KMS-11 (cell line): ENCODE data around the gene THOC7.

ENCODE experiments used
- H2AFZ ChIP-seq: fragments of 200-600 bp; sonication (generic); 2 replicates; pipeline ENCODE4 v1.6.1; 2016; ENCODE audit warnings: antibody characterized with exemption, mixed run types, low read depth
- H3K27ac ChIP-seq: fragments of 200-600 bp; sonication (generic); 2 replicates; pipeline ENCODE4 v1.6.1; 2016; ENCODE audit warnings: mild to moderate bottlenecking, mixed run types
- H3K27me3 ChIP-seq: fragments of 200-600 bp; sonication (generic); 2 replicates; pipeline ENCODE4 v1.6.1; 2017; ENCODE audit warnings: mild to moderate bottlenecking, low read depth, mixed run types, moderate library complexity; ENCODE audit not compliant: insufficient read depth
- H3K36me3 ChIP-seq: fragments of 200-600 bp; sonication (generic); 2 replicates; pipeline ENCODE4 v1.6.1; 2017; ENCODE audit warnings: mild to moderate bottlenecking, mixed run types; ENCODE audit not compliant: insufficient read depth
- H3K4me1 ChIP-seq: fragments of 200-600 bp; sonication (generic); 2 replicates; pipeline ENCODE4 v1.6.1; 2016; ENCODE audit warnings: mild to moderate bottlenecking, low read depth, mixed run types; ENCODE audit not compliant: poor library complexity, severe bottlenecking
- H3K4me2 ChIP-seq: fragments of 200-600 bp; sonication (generic); 2 replicates; pipeline ENCODE4 v1.7.0; 2016; ENCODE audit warnings: mild to moderate bottlenecking, mixed run types
- H3K4me3 ChIP-seq: fragments of 200-600 bp; sonication (generic); IDR thresholded peaks from 2 replicates; pipeline ENCODE4 v1.6.1; 2017; ENCODE audit warnings: low read depth, low read length, mixed read lengths; ENCODE audit not compliant: insufficient read depth
- H3K79me2 ChIP-seq: fragments of 200-600 bp; sonication (generic); 2 replicates; pipeline ENCODE4 v1.6.1; 2016; ENCODE audit warnings: low read depth, mixed run types; ENCODE audit not compliant: insufficient read depth
- H3K9ac ChIP-seq: fragments of 200-600 bp; sonication (generic); 2 replicates; pipeline ENCODE4 v1.6.1; 2016; ENCODE audit warnings: mild to moderate bottlenecking, mixed run types
- H4K20me1 ChIP-seq: fragments of 200-600 bp; sonication (generic); 2 replicates; pipeline ENCODE4 v1.6.1; 2016; ENCODE audit warnings: mild to moderate bottlenecking, mixed run types; ENCODE audit not compliant: insufficient read depth
- TF ChIP-seq, protein P1 (sequence below): fragments of 200-600 bp; sonication (generic); conservative IDR thresholded peaks from 2 replicates; pipeline ENCODE4 v1.6.1; 2017; ENCODE audit warnings: low read depth, mild to moderate bottlenecking, antibody characterized with exemption, low read length, moderate library complexity, mixed read lengths

Gene THOC7

DNA sequence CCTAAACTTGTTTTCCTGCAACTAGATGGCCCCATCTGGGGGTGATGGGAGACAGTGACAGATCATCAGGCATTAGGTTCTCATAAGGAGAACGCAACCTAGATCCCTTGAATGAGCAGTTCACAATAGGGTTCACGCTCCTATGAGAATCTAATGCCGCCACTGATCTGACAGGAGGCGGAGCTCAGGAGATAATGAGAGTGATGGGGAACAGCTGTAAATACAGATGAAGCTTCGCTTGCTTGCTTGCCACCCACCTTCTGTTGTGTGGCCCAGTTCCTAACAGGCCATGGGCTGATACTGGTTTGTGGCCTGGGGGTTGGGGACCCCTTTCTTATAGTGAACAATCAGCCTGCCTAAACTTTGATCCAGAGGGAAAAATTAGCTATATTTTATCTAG is 59.7 kb downstream of the THOC7 start:
- TF ChIP-seq, protein P1, sequence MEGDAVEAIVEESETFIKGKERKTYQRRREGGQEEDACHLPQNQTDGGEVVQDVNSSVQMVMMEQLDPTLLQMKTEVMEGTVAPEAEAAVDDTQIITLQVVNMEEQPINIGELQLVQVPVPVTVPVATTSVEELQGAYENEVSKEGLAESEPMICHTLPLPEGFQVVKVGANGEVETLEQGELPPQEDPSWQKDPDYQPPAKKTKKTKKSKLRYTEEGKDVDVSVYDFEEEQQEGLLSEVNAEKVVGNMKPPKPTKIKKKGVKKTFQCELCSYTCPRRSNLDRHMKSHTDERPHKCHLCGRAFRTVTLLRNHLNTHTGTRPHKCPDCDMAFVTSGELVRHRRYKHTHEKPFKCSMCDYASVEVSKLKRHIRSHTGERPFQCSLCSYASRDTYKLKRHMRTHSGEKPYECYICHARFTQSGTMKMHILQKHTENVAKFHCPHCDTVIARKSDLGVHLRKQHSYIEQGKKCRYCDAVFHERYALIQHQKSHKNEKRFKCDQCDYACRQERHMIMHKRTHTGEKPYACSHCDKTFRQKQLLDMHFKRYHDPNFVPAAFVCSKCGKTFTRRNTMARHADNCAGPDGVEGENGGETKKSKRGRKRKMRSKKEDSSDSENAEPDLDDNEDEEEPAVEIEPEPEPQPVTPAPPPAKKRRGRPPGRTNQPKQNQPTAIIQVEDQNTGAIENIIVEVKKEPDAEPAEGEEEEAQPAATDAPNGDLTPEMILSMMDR = no peak
- H3K79me2 ChIP-seq = no peaks in the 10 kb centered on the region
- H2AFZ ChIP-seq = no peak overlapping the region
- H3K4me1 ChIP-seq = no peaks in the 10 kb centered on the region
- no peaks in the 10 kb centered on the region for H3K27me3 ChIP-seq
- no peak overlapping the region for H3K4me2 ChIP-seq
- no peak overlapping the region for H3K9ac ChIP-seq
- H4K20me1 ChIP-seq = no peaks in the 10 kb centered on the region
- H3K36me3 ChIP-seq = no peaks in the 10 kb centered on the region
- H3K4me3 ChIP-seq = no peak overlapping the region
- H3K27ac ChIP-seq = no peak overlapping the region

DNA sequence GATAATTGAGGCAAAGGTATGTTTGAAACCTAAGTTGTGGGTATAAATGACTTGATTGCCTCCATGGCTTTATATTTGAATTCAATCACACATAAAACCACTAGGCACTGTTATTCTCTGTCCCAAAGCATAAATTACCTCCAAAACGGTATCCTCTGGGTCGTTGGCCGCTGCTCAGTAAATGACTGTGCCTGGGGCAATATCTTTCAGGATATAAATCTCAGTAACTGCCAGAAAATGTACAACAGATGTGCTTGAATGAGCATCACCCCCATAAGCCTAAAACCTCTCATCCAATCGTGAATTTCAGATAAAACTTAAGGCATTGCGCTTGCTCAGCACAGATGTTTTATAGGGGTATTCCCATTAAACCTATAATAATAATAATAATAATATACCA is 63.5 kb downstream of the THOC7 start:
- TF ChIP-seq, protein P1 = no peak
- Histone ChIP-seq H4K20me1 (no peaks in the 10 kb centered on the region), H3K27ac (no peak overlapping the region), H3K79me2 (no peaks in the 10 kb centered on the region), H3K4me3 (no peak overlapping the region), H3K4me1 (no peaks in the 10 kb centered on the region), H3K27me3 (no peaks in the 10 kb centered on the region), H2AFZ (no peak overlapping the region), H3K4me2 (no peak overlapping the region), H3K36me3 (no peaks in the 10 kb centered on the region), H3K9ac (no peak overlapping the region)

DNA sequence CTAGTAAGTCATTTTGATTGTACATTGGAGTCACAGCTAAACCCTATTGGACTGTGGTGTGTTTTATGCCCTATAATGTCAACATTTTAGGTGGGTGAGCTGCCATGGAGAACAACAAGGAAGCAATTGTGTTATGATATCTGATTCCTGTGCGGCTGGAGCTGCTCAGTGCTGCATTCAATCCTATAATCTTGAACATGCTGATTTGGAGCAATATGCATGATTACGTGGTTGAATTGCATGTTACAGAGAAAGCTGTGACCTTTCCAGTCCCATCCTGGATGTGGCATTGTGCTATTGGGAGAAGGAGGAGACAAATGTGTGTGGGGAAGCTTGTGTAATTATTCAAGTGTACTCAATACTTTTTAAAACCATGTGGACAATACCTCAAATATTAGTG is 64.7 kb downstream of the THOC7 start:
- no peak overlapping the region for H2AFZ ChIP-seq
- H3K27ac ChIP-seq = no peak overlapping the region
- TF ChIP-seq, protein P1 = no peak
- H3K36me3 ChIP-seq = no peaks in the 10 kb centered on the region
- no peak overlapping the region for H3K4me2 ChIP-seq
- no peak overlapping the region for H3K9ac ChIP-seq
- no peaks in the 10 kb centered on the region for H3K27me3 ChIP-seq
- no peaks in the 10 kb centered on the region for H3K79me2 ChIP-seq
- H3K4me3 ChIP-seq = no peak overlapping the region
- H4K20me1 ChIP-seq = no peaks in the 10 kb centered on the region
- no peaks in the 10 kb centered on the region for H3K4me1 ChIP-seq

DNA sequence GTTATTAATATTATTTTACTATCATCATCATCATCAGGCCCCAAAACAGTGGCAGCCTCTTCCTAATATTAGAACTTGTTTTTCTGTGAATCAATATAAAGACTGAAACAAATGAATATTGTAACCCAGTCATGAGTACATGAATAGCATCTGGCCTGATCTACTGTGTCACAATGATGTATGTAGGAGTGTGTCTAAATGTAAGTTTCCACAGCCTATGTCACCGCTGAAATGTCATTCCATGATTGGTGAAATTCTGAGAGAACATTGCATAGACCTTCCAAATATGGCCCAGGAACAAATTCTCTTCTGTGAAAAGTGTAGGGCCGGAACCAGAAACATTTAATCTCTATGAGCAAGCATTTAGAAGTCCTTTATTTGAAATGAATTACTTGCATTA is 65.1 kb downstream of the THOC7 start:
- TF ChIP-seq, protein P1 = no peak
- Histone ChIP-seq H3K9ac (no peak overlapping the region), H3K4me2 (no peak overlapping the region), H3K79me2 (no peaks in the 10 kb centered on the region), H3K4me3 (no peak overlapping the region), H3K27ac (no peak overlapping the region), H4K20me1 (no peaks in the 10 kb centered on the region), H2AFZ (no peak overlapping the region), H3K27me3 (no peaks in the 10 kb centered on the region), H3K4me1 (no peaks in the 10 kb centered on the region), H3K36me3 (no peaks in the 10 kb centered on the region)

DNA sequence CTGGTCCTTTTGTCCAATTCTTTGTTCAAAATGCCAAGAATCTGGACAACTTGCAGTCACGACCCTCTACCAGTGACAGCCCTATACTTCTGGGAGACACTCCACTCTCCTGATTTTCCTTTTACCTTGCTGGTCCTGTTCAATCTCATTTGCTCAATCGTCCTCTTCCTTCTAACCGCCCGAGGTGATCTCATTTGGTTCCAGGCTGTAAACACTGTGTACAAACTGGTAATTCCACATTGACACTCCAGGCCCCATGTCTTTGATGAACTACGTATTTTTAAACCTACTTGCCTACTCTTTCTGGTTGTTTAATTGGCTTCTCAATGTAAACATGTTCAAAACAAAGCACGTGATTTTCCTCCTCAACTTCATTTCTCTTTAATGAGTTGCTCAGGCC is 68.2 kb downstream of the THOC7 start:
- no peaks in the 10 kb centered on the region for H3K79me2 ChIP-seq
- no peak overlapping the region for H3K27ac ChIP-seq
- H3K4me1 ChIP-seq = no peaks in the 10 kb centered on the region
- no peak overlapping the region for H3K9ac ChIP-seq
- TF ChIP-seq, protein P1 = no peak
- no peaks in the 10 kb centered on the region for H3K36me3 ChIP-seq
- no peak overlapping the region for H3K4me2 ChIP-seq
- H3K4me3 ChIP-seq = no peak overlapping the region
- H4K20me1 ChIP-seq = no peaks in the 10 kb centered on the region
- no peak overlapping the region for H2AFZ ChIP-seq
- no peaks in the 10 kb centered on the region for H3K27me3 ChIP-seq
